Stimulated activated naive B cell treated with anti-CD40 and anti-IgM and Interleukin-4, amounts not matched to agents 10 μg/mL and 1 μg/mL and 100 μg/mL, for 72 hours (primary cell): ENCODE results near the gene DUT.

Experiments used
- ATAC-seq, 2 donors: fragments of 150-1000 bp; cut with Tn5 transposase; replicated peaks; 2 replicates each; pipeline ENCODE4 v1.10.0; 2021; ENCODE audit warnings: moderate library complexity in 1 of 2
- DNase-seq: peaks from one replicate; pipeline ENCODE4 v3.0.0; 2021
- H3K27ac Mint-ChIP-seq: one replicate; pipeline ENCODE4 v1.8.0; 2022; ENCODE audit warnings: mild to moderate bottlenecking, mixed read lengths
- H3K27me3 Mint-ChIP-seq, 2 donors: one replicate each; pipeline ENCODE4 v1.8.0; 2022; ENCODE audit warnings: mixed read lengths in 2 of 2
- H3K36me3 Mint-ChIP-seq, 2 donors: one replicate each; pipeline ENCODE4 v1.8.0; 2022; ENCODE audit warnings: mixed read lengths in 2 of 2, mild to moderate bottlenecking in 1 of 2
- H3K4me1 Mint-ChIP-seq, 2 donors: one replicate each; pipeline ENCODE4 v1.8.0; 2022; ENCODE audit warnings: mixed read lengths in 2 of 2, mild to moderate bottlenecking in 1 of 2
- H3K4me3 Mint-ChIP-seq, 2 donors: one replicate each; pipeline ENCODE4 v1.8.0; 2022; ENCODE audit warnings: mild to moderate bottlenecking in 2 of 2, mixed read lengths in 2 of 2, moderate library complexity in 1 of 2
- H3K9me3 Mint-ChIP-seq, 2 donors: one replicate each; pipeline ENCODE4 v1.8.0; 2022; ENCODE audit warnings: mixed read lengths in 2 of 2, mild to moderate bottlenecking in 1 of 2

Gene DUT

DNA sequence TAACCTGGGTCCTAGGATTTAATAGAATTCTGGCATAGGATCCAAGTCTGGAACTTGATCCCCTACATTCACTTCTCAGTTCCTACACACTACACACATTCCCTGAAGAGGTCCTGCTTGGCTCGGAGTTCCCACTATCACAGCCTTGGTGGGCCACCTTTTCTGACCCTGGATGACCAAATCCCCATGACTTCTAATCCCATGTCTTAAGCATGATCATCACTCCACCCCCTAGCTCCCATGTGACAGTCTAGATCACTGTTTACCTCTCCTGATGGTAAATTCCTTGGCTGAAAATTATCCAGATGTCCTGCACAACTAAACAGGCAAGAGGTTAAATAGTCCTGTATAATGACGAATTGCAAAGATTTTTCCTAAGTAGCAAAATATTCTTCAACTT lies 40.3 kb downstream of the DUT start:
- H3K36me3 Mint-ChIP-seq: no peaks in the 10 kb centered on the region
- DNase-seq (no peak), ATAC-seq (no peak)
- H3K4me1 Mint-ChIP-seq: no peaks in the 10 kb centered on the region
- H3K27ac Mint-ChIP-seq: no peak overlapping the region
- peaks cover 32 to 36% of the 10 kb centered on the region in 2 donors for H3K27me3 Mint-ChIP-seq
- H3K4me3 Mint-ChIP-seq: no peak overlapping the region
- H3K9me3 Mint-ChIP-seq: no peaks in the 10 kb centered on the region

- Mint-ChIP-seq H3K4me1 (no peaks in the 10 kb centered on the region), H3K9me3 (peaks cover 0 to 2% of the 10 kb centered on the region in 2 donors), H3K27ac (no peak overlapping the region), H3K36me3 (no peaks in the 10 kb centered on the region), H3K4me3 (no peak overlapping the region), H3K27me3 (peaks cover 32 to 36% of the 10 kb centered on the region in 2 donors)
- no peak for ATAC-seq
- no peak for DNase-seq
Observed at GRCh38 chr15:48371961-48372360, 40.7 kb downstream of the DUT start.

- peaks cover 5 to 15% of the 10 kb centered on the region in 2 donors for H3K9me3 Mint-ChIP-seq
- H3K36me3 Mint-ChIP-seq: no peaks in the 10 kb centered on the region
- H3K4me1 Mint-ChIP-seq: peaks cover 0 to 1% of the 10 kb centered on the region in 2 donors
- DNase-seq (no peak), ATAC-seq (no peak)
- no peak overlapping the region for H3K27ac Mint-ChIP-seq
- no peak overlapping the region for H3K4me3 Mint-ChIP-seq
- peaks cover 35 to 38% of the 10 kb centered on the region in 2 donors for H3K27me3 Mint-ChIP-seq
Observed at GRCh38 chr15:48373821-48374451, 42.7 kb downstream of the DUT start.

GRCh38 chr15:48374472-48374871 lies 43.2 kb downstream of the DUT start:
- ATAC-seq (no peak), DNase-seq (no peak)
- H3K4me3 Mint-ChIP-seq: no peak overlapping the region
- no peak overlapping the region for H3K27ac Mint-ChIP-seq
- H3K36me3 Mint-ChIP-seq: no peaks in the 10 kb centered on the region
- peaks cover 0 to 1% of the 10 kb centered on the region in 2 donors for H3K4me1 Mint-ChIP-seq
- H3K9me3 Mint-ChIP-seq: peaks cover 5 to 15% of the 10 kb centered on the region in 2 donors
- peaks cover 33 to 38% of the 10 kb centered on the region in 2 donors for H3K27me3 Mint-ChIP-seq

DNA sequence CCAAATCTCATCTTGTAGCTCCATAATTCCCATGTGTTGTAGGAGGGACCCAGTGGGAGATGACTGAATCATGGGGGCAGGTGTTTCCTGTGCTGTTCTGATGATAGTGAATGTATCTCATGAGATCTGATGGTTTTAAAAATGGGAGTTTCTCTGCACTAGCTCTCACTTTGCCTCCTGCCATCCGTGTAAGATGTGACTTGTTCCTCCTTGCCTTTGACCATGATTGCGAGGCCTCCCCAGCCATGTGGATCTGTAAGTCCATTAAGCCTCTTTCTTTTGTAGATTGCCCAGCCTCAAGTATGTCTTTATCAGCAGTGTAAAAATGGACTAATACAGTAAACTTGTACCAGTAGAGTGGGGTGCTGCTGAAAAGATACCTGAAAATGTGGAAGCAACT lies 44.5 kb downstream of the DUT start:
- no peak for DNase-seq
- no peak overlapping the region for H3K4me3 Mint-ChIP-seq
- no peak overlapping the region for H3K27ac Mint-ChIP-seq
- peaks cover 5 to 15% of the 10 kb centered on the region in 2 donors for H3K9me3 Mint-ChIP-seq
- H3K27me3 Mint-ChIP-seq: peaks cover 31 to 38% of the 10 kb centered on the region in 2 donors
- peaks cover 0 to 1% of the 10 kb centered on the region in 2 donors for H3K36me3 Mint-ChIP-seq
- H3K4me1 Mint-ChIP-seq: peaks cover 0 to 1% of the 10 kb centered on the region in 2 donors
- no peak for ATAC-seq

- ATAC-seq (peak; percentile 82 to 95), DNase-seq (peak; percentile 27)
- H3K36me3 Mint-ChIP-seq: peaks cover 0 to 1% of the 10 kb centered on the region in 2 donors
- peak overlapping the region; percentile 34 for H3K27ac Mint-ChIP-seq
- peaks cover 5 to 15% of the 10 kb centered on the region in 2 donors for H3K9me3 Mint-ChIP-seq
- H3K4me3 Mint-ChIP-seq: no peak overlapping the region
- peaks cover 0 to 1% of the 10 kb centered on the region in 2 donors for H3K4me1 Mint-ChIP-seq
- peaks cover 18 to 24% of the 10 kb centered on the region in 2 donors for H3K27me3 Mint-ChIP-seq
Observed at GRCh38 chr15:48380198-48380597, 49.0 kb downstream of the DUT start.

- Mint-ChIP-seq H3K4me3 (no peak overlapping the region), H3K9me3 (peaks cover 5 to 14% of the 10 kb centered on the region in 2 donors), H3K4me1 (peaks cover 0 to 1% of the 10 kb centered on the region in 2 donors), H3K27ac (no peak overlapping the region), H3K36me3 (peaks cover 0 to 1% of the 10 kb centered on the region in 2 donors), H3K27me3 (peaks cover 11% of the 10 kb centered on the region in 2 donors)
- ATAC-seq (no peak), DNase-seq (no peak)
Observed at GRCh38 chr15:48381861-48382260, 50.6 kb downstream of the DUT start.

GRCh38 chr15:48383031-48383430 lies 51.8 kb downstream of the DUT start:
- H3K27me3 Mint-ChIP-seq: peaks cover 4 to 9% of the 10 kb centered on the region in 2 donors
- DNase-seq (no peak), ATAC-seq (no peak)
- no peak overlapping the region for H3K4me3 Mint-ChIP-seq
- H3K36me3 Mint-ChIP-seq: peaks cover 0 to 1% of the 10 kb centered on the region in 2 donors
- peaks cover 0 to 2% of the 10 kb centered on the region in 2 donors for H3K9me3 Mint-ChIP-seq
- no peak overlapping the region for H3K27ac Mint-ChIP-seq
- H3K4me1 Mint-ChIP-seq: peaks cover 0 to 1% of the 10 kb centered on the region in 2 donors

- DNase-seq (no peak), ATAC-seq (no peak)
- H3K27ac Mint-ChIP-seq: no peak overlapping the region
- peaks cover 0 to 4% of the 10 kb centered on the region in 2 donors for H3K27me3 Mint-ChIP-seq
- H3K4me1 Mint-ChIP-seq: no peaks in the 10 kb centered on the region
- no peak overlapping the region for H3K4me3 Mint-ChIP-seq
- no peaks in the 10 kb centered on the region for H3K9me3 Mint-ChIP-seq
- H3K36me3 Mint-ChIP-seq: peaks cover 0 to 1% of the 10 kb centered on the region in 2 donors
Observed at GRCh38 chr15:48384616-48385015, 53.4 kb downstream of the DUT start.

- Mint-ChIP-seq H3K27ac (no peak overlapping the region), H3K36me3 (no peaks in the 10 kb centered on the region), H3K4me3 (no peak overlapping the region), H3K27me3 (peaks cover 0 to 4% of the 10 kb centered on the region in 2 donors), H3K9me3 (no peaks in the 10 kb centered on the region), H3K4me1 (no peaks in the 10 kb centered on the region)
- DNase-seq (no peak), ATAC-seq (no peak)
Observed at GRCh38 chr15:48385031-48385830, 54.0 kb downstream of the DUT start.

DNA sequence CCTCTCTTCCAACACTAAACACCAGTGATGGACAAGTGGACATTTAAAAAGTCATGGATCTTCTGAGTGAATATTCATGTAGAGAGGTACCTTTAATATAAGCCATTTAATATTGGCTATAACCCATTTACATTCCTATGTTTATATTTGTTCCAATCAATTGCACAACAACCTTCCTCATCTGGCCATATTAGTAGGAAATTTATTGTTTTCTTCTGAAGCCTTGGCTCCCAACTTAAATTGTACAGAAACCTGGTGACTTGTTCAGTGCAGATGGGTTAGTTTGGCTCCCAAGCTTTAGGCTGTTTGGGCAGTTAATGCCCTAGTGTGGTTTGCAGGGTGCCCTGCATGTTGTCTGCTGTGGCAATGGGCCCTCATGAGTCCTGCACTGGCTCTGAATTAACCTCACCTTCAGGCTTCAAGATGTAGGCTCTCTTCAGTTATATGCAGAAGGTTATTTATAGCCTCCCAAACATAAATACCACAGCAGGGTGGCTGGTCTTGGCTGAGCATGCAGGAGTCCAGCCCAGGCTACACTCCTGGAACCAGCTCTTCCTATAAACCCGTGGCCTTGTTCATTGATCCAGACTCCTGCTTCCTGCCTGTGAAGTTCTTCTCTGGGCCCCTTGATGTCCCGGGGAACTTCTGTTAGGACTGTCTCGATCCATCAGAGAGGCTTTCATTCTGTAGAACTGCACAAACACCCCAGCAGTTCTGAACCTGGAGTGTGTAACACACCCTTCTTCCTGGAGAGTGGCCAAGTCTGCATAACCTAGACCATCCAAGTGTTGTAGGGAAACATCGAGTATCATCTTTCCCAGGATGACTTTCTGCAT lies 57.0 kb downstream of the DUT start:
- Mint-ChIP-seq H3K9me3 (no peaks in the 10 kb centered on the region), H3K27me3 (peaks cover 0 to 4% of the 10 kb centered on the region in 2 donors)
- no peak for DNase-seq

DNA sequence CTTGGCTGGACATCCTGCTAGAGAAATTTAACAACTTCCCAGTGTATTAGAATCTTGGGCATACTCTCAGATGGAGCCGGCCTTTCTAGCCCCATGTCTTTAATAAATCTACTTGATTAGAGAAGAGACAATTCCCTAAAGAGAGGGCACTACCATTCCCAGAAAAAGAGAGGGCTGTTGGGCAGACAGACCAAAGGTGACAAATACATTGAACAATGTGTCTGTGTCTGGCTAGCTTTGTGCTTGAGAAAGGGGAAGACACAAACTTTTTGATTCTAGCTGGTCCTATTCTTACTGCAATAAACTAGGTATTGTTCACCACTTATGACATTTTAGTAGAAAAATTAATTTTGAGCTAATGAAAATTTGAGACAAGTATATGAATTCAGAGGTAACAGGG lies 57.7 kb downstream of the DUT start:
- ATAC-seq: no peak
- Mint-ChIP-seq H3K4me3 (no peak overlapping the region), H3K27ac (no peak overlapping the region), H3K27me3 (peaks cover 0 to 4% of the 10 kb centered on the region in 2 donors), H3K9me3 (no peaks in the 10 kb centered on the region), H3K4me1 (no peaks in the 10 kb centered on the region), H3K36me3 (no peaks in the 10 kb centered on the region)
- DNase-seq: no peak

More for the DNA sequence above, 57.0 kb downstream of the DUT start:
- no peaks in the 10 kb centered on the region for H3K36me3 Mint-ChIP-seq
- H3K4me3 Mint-ChIP-seq: no peak overlapping the region
- no peak overlapping the region for H3K27ac Mint-ChIP-seq
- no peaks in the 10 kb centered on the region for H3K4me1 Mint-ChIP-seq
- ATAC-seq: no peak

GRCh38 chr15:48389691-48390143 lies 58.5 kb downstream of the DUT start:
- no peak overlapping the region for H3K4me3 Mint-ChIP-seq
- H3K4me1 Mint-ChIP-seq: no peaks in the 10 kb centered on the region
- ATAC-seq (no peak), DNase-seq (no peak)
- H3K9me3 Mint-ChIP-seq: no peaks in the 10 kb centered on the region
- H3K27me3 Mint-ChIP-seq: peaks cover 0 to 4% of the 10 kb centered on the region in 2 donors
- H3K27ac Mint-ChIP-seq: no peak overlapping the region
- no peaks in the 10 kb centered on the region for H3K36me3 Mint-ChIP-seq

DNA sequence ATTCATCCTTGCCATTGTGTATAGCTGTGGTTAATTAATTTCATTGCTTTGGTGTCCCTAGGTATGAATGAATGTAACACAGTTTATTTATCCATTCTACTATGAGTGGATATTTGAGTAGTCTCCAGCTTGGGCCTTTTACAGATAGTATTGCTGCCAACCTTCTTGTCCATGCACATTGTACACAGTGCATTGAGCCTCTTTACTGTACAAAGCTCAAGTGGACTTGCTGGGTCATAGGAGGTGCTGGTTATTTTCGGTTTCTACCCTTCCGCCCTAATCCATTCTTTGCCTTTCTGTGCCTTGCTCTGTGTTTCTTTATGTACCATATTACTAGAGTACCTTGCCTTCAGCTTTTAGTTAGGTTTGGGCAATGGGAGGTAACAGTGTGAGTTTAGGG lies 60.7 kb downstream of the DUT start:
- Mint-ChIP-seq H3K36me3 (no peaks in the 10 kb centered on the region), H3K4me1 (no peaks in the 10 kb centered on the region), H3K27me3 (no peaks in the 10 kb centered on the region), H3K4me3 (no peak overlapping the region), H3K9me3 (no peaks in the 10 kb centered on the region), H3K27ac (no peak overlapping the region)
- ATAC-seq: no peak
- DNase-seq: no peak
